Measurements from ENCODE around the gene NANOS3. TPM values are rescaled to one million over a fixed set of nuclear protein-coding genes. Genes with fewer than 3 reads are reported as not detected.

NANOS3 gene
- total RNA-seq, 1 donor from 2014 or later, result not detected

DNA sequence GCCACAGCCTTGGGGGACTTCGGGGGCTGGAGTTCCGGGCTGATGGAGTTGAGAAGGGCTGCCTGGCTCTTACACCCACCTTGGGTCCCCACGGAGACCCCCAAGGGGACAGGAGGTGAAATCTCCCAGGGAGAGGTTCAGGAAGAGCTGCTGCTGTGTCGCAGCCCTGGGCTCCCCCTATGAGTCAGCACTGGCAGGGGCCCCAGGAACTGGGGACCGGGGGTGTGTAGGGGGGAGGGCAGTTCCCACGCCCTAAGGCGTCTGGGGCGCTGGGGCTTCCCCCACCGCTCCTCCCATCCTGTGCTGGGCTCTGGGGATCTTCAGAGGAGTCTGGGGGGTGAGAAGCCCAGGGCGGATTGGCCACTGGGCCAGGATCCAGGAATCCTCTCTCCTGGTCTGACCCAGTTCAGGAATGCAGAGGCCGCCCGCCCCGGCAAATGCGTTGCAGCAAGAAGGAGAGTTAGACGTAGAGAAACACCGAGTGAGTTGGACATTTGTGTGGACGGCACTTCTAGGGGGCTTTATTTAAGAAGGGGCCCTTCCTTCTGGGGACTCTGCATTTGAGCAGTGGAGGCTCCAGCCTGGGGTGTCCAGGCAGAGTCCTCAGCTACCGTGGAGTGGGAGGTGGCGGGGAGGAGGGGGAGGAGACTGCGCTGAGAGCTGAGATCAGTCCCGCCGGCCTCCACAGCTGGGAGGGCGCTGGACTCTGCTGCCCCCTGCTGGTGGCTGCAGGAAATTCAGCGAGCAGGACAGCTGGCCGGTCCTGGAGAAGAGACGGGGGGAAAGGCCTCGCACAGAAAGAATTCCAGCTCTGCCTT lies 15.0 kb upstream of the NANOS3 start:
- DNase-seq (ENCODE audit: low spot score) (peak; percentile 90), ATAC-seq (peak; percentile 98)

DNA sequence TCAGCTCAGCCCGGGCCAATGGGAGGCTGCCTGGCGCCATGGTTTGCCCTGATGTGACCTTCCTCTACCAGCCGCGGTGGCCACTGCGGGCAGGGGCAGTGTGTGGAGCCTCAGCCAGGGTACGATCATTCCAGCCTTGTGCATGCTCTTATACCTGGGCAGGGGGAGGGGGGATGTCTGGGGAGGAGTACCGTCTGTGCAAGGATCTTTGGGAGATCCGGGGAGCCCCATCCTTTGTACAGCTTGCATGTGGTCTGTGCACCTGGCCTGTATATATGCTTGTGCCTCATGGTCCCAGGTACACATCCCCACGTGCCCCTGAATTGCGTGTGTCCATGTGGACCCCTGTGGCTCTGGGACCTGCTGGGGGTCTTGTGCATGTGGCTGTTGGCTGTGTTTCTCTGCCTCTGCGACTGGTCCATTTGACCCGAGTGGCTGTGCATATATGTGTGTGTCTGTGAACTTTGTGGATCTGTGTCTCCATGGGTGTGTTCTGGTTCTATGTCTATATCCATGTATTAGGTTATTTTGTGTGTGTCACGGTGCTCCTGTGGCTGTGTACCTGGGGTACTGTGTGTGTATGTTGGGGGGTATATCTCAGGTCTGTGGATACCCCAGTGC lies 12.8 kb upstream of the NANOS3 start:
- DNase-seq (ENCODE audit: low spot score), result no peak

DNA sequence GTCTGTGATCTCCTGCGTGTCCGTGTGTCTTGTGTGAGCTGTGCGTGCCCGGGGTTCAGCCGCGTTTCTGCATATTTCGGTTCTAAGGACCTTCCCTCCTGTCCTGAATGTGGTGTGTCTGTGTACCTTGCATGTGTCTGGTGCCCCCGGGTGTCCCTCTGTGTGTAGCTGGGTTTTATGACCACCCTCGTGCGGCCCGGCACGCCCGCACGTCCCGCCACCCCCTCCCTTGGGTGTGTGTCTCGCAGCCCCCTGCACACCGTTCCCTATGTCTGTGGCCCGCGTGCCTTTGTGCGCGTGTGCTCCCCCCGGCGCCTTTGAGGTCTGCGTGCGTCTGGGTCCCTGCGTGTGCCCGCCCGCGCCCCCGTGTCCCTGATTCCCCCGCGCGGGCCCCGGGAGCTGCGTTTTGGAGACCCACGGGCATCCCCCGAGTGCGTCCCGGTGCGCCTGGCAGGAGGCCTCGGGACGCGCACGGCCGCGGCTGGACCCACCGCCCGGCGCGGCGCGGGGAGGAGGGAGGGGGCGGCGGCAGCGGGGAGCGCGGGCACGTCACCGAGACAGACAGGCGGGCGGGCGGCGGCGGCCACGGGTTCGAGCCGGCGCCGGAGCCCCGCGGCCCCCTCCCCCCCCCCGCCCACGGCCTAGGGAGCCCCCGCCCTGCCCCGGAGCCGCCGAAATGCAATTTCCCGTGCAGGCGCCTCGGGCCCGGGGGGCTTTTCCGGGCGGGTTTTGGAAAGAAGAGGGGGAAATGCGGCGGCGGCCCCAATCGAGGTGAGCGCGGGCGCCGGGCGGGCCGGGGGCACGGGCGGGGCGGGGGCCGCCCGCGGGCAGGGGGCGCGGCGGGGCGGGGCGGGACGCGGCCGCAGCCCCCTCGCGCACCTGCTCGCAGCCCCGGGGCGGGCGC lies 12.0 kb upstream of the NANOS3 start:
- DNase-seq (ENCODE audit: low spot score) (no peak), ATAC-seq (no peak)

More for the DNA sequence above, 12.8 kb upstream of the NANOS3 start:
- no peak for ATAC-seq

DNA sequence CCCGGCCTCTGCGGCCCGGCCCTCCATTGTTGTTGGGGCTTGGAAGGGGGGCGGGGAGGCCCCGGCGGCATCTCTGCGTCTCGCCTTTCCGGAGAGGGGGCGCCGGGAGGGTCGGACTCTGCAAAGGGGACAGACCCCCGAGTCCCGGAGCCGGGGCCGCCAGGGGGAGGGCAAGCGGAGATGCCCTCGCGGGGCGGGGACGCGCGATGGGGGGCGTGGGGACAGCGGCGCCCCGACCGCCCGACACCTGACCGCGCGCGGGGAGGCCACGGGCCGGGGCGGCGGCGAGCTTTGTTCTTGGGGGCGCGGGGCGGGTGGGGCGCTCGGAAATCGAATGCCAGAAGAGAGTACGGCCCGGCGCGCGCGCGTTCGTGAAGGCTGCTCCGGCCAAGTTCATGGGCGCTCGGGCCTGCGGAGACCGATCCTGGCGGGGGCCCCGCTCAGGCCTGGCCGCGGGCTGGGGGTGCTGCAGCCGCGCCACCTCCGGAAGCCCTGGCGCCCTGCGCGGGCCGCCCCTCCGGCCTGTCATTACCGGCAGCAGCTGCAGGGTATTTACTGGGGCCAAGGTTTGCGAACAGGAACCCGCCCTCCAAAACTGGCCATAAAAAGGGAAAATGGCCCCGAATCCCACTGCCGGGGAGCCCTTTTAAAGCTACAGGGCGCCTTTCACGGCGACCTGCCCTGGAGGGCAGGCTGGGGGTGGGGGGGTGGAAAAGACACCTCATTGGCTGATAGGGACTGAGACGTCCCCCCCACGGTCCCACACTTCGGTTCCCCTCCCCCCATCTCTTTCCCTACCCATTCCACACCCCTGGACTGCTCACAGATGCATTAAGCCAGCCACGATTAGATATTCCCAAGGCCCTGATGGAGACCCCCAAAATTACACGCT lies 11.1 kb upstream of the NANOS3 start:
- DNase-seq (ENCODE audit: low spot score) (no peak), ATAC-seq (no peak)

DNA sequence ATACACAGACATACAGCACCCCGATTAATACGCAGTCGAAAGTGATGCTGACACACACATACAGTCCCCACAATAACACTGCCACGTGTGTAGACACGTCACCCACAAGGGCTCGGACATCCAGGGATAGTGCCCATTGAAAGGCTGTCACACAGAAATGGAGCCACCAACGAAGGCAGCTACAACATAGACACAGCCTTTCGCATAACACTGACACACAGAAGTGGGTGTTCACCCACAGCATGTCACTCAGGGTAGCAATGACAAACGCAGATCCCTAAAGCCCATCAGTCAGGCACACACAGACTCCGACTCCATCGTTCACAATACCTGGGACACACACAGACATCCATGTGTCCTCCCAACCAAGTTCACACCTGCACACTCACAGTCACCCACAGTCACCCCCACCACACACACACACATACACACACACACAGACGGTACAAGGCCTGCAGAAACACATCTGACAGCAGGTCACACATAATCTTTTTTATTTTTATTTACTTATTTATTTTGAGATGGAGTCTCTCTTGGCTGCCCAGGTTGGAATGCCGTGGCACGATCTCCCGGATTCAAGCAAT lies 10.4 kb upstream of the NANOS3 start:
- DNase-seq (ENCODE audit: low spot score), result no peak
- no peak for ATAC-seq

DNA sequence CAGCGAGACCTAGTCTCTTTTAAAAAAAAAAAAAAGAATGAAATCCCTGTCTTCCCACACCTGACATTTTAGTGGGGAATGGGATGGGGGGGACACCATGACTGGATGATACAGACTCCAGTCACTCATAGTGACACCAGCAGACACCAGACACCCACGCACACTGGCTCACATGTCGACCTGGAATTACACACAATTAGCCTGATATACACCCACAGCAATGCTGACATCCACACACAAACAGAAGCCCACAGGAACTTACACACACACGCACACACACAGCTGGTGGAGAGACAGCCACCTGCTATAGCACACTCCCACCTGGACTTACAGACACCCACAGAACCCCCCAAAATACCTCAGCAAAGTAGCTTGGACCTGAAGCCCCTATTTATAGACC lies 8.3 kb upstream of the NANOS3 start:
- no peak for ATAC-seq
- no peak for DNase-seq (ENCODE audit: low spot score)

DNA sequence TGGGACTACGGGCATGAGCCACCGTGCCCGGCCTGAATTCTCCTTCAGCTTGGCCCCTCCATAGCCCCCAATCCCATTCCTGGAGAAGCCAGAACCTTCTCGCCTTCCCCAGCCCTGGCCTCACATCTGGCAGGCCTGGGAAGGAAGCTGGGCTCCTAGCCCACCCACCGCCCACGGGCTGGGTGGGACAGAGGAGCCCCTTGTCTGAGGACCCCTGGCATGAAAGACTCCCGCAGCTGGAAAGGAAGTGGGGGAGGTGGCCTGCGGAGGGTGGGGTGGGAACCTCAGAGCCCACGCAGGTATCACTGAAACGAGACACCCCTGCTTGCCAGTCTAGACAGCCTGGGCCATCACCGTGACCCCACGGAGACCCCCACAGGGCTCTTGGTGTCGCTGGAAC lies 7.7 kb upstream of the NANOS3 start:
- DNase-seq (ENCODE audit: low spot score) (no peak), ATAC-seq (no peak)

DNA sequence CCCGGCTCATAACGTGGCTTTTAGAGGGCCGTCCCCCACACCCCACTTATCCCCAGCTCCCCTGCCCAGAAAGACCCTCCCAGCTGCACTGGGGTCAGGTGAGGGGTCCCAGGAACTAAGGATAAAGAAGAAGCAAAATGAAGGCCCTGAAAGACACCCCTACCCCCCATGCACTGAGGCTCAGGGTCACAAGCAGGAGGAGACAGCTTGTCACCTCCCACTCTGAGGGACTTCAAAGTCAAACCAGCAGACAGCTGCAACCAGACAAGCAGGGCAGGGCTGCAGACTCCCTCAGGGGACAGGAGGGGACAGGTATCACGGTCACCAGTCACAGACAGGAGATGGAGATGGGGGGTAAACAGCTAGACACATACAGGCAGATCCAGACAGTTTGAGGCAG lies 6.1 kb upstream of the NANOS3 start:
- no peak for DNase-seq (ENCODE audit: low spot score)
- ATAC-seq, result no peak

DNA sequence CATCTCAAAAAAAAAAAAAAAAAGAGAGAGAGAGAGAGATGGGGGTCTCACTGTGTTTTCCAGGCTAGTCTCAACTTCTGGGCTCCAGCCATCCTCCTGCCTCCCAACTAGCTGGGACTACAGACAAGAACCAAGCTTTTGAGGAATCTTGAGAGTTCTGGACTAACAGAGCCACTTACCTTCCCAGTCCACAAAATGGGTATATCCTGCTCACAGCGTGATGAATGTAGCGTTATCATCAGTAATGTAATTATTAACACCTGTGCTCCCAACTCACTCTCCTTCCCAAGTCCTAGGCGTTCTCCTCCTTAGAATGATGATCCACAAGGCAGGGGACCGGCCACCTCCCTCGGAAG lies 4.6 kb upstream of the NANOS3 start:
- no peak for DNase-seq (ENCODE audit: low spot score)
- ATAC-seq, result no peak

DNA sequence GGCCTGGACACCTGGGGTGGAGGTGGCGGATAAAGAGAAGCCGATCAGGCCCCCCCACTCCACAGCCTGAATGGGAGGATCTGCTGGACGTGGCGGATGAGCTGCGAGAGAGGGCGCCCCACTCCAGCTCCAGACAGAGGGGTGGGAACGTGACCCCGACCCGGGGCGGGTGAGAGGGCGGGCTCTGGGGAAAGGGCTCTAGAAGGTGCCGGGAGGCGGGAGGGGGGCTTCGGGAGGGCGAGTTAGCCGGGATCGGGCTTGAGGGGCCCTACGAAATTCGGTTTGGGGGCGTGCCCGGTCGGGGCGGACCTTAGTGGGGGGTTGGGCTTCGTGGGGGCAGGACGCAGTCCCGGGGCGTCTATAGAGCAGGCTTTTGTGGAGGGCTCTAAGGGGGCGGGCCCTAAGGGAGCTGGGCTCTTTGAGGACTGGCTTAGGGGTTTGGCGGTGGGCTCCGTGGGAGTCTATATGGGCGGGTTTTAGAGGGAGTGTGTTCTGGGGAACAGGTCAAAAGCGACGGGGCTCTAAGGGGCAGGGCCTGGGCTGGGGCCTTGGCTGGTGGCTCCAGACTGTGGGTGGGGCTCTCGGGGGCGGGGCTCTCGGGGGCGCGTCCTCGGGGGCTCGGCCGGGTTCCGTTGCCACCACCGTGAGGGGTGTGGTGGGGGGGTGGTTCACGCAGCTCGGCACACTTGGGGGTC lies 4.1 kb upstream of the NANOS3 start:
- ATAC-seq (peak; percentile 43), DNase-seq (ENCODE audit: low spot score) (no peak)

DNA sequence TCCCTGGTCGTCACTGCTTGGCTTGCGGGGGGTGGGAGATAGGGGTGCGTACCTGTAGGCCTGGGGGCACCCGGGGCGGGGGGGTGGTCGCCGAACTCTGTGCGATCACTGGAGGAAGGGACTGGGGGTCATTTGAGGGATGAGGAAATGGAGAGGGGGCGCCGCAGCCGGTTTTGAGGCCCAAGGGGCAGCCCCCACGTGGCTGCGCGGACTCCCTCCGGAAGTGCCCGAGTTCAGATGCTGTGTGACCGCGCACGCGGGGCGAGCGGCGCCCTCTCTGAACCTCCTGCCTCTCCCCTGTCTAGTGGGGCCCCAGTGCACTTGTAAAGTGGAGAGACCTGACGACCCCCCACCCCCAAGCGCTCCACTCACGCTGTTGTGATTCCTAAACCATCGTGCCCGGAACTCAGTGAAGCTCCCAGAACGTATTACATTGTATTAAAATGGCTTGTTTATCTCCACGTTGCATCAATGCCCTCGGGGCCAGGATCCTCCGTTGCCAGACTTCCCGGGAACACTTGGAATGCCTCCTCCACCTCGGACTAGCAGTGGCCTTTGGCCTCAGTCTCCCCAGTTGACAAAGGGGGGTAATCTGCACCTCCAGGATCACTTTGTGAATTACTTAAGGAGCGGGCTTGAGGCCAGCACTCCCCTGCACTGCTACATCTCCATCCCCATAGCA lies 3.0 kb upstream of the NANOS3 start:
- DNase-seq (ENCODE audit: low spot score), result no peak
- ATAC-seq, result no peak

DNA sequence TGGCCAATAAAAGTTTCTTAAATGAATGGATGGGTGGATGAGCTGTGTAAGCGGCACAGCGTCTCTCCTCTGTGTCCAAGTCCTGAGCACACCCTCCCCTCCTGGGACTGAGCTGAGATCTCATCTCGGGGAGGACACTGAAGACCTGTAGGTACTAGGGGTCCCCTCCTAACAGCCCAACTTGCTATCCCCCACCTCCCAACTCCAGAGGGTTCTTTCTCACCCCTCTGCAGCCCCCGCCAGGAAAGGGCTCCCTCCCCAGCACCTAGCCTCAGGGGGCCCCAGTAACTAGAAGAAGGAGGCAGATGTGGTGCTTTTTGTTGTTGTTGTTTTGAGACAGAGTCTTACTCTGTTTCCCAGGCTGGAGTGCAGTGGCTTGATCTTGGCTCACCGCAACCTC lies 1.1 kb upstream of the NANOS3 start:
- DNase-seq (ENCODE audit: low spot score) (no peak), ATAC-seq (no peak)

DNA sequence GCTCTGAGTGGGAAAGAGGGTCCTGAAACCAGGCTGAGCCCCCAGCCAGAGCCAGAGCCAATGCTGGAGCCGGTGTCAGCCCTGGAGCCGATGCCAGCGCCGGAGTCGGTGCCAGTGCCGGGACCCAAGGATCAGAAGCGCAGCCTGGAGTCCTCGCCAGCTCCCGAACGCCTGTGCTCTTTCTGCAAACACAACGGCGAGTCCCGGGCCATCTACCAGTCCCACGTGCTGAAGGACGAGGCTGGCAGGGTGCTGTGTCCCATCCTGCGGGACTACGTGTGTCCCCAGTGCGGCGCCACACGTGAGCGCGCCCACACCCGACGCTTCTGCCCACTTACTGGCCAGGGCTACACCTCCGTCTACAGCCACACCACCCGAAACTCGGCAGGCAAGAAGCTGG lies 369 bp downstream of the NANOS3 start:
- DNase-seq (ENCODE audit: low spot score) (no peak), ATAC-seq (no peak)

DNA sequence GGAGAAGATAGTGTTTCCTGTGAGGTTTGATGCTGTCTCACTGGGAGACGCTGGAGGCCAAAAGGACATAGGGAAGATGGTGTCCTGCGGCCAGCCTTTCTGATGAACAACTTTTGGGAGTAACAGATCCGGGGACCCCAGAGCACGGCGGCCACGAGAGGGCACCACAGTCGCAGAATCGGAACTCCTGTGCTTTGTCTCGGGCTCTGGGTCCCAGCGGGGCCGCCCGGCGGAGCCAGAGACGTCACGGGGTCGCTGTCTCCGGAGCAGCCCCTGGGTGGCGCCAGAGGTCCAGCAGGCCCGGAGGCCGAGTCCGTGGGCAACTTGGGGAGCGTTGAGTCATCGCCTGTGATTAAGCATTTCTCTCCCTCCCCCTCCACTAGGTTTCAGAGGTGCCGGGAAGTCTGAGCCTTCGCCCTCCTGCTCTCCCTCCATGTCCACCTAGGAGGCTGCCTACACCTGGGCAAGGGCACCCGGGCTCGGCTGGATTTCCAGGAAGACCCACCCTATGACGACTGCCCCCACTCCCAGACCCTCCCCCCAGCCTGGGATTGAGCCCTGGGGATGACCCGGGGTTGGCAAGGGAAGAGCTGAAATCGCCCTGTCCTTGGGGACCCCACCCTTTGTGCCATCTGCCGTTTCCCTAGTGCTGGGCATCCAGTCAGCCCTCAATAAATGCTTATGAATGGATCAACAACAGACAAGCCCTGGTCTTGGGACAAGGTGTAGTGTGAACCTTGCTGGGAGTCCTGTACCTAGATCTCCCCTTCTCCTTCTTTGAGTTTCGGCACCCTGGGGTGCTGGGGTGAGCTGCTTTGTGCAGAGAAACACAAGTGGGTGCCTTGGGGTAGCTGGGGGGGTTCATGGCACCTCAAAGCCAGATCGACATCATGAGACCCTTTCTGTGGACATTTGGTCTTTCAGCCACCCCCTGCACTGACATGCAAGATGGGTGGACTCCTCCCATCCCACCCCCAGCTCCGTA lies 3.4 kb downstream of the NANOS3 start:
- peak; percentile 95 for ATAC-seq
- DNase-seq (ENCODE audit: low spot score), result peak; percentile 97

DNA sequence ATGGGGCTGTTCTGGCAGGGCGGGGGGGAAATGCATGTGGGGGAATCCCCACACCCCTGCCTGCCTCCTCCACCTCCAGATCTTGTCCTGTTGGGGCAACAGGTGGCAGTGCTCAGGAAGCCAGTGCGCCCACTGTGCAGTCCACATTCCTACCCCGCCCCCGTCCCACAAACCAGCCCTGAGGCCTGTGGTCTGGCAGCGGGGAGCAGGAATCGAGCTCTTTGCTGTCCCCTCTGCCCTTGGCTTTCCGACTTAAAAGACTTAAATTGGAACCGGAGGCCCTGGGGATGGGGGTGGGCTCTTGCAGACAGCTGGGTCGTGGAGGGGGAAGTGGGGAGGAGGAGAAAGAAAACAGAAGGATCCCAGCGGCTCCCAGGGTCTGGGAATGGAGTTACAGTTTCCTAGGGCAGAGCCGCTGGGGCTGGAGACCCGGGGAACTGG lies 4.3 kb downstream of the NANOS3 start:
- DNase-seq (ENCODE audit: low spot score) (no peak), ATAC-seq (no peak)

DNA sequence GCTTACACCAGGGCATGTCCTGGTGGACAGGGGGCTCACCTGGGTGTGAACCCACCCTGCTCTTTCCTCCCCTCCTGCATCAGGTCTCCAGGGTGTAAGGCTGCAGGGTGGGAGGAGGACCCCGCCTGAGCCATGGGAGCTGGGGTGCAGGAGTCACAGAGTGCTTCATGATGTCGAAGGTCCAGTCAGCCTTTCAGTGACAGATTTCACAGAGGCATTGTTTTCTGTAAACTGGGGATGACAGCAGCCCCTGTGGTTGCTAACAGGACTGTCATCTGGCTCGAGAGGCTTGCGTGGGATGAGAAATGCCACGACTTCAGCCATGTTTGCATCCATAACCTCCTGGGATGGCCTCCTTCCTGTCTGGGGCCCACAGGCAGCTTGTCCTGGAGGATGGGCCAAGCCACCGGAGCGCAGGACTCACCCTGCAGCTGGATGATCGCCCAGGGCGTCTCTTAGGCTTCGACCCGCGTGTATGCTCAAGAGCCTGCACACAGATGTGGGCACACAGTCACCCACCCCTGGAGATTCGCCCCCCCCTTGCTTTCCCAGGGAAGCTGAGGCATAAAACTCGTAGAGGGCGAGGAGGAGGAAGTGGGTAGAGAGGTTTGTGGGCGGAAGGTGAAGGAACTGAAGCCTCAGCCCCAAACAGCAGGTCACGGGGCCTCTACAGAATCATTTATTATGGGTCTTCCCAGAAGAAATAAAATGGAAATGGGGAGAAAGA lies 4.9 kb downstream of the NANOS3 start:
- ATAC-seq, result no peak

DNA sequence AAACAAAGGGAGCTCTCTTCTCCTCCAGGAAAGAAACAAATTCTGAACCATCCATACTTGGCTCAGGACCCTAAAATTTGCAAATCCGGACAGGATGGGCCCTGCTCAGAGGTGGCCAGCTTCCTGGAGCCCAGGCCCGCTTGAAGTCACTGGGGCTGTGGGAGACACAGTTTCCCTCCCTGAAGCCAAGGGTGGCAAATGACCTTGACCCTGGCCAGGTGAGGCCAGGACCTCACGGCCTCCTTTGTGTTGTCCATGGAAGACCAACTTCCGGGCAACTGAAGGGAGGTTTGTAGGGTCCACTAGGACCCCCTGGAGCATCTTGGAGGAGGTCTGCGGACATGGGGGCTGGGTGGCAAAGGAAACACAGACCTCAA lies 5.5 kb downstream of the NANOS3 start:
- ATAC-seq (no peak), DNase-seq (ENCODE audit: low spot score) (no peak)

More for the DNA sequence above, 4.9 kb downstream of the NANOS3 start:
- DNase-seq (ENCODE audit: low spot score), result no peak

Measured in left lobe of liver (tissue), 2 donors.